ENCODE data around the gene ASPN. TPM values are rescaled to one million over a fixed set of nuclear protein-coding genes. Genes with fewer than 3 reads are reported as not detected.

The ASPN gene
- total RNA-seq, 2 donors from 2014 or later: 7.9 to 8.8 TPM

- intact Hi-C loops (cut with DNase I): no loop called here
- DNase-seq: no peak
Measured at GRCh38 chr9:92480986-92481633, 1.2 kb downstream of the ASPN start.

DNA sequence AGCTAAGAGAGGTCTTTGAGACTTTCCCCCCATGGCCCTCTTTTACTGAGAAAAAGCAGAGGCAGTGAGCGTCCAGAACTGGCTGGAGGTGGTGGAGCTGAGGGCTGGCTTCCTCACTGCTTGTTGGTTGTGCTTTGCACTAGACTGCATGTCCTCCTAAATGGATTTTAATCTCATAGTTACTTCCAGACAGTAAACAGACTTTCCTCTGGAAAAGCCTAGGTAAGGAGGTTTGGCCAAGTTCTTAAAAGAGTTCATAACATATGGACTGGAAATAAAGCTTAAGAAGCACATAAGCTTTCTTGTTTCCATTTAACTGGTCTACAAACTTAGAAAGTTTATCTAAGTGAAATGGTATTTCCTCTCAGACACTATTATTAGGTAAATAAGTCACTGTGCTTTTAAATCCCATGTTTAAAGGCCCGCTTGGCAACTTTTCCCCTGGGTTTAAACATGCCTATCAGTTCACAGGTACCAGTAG, 2.0 kb downstream of the ASPN start:
- ATAC-seq (peak in 1 of 2 donors; percentile 46), DNase-seq (no peak)
- intact Hi-C loops (cut with DNase I): no loop called here

More at GRCh38 chr9:92480986-92481633, 1.2 kb downstream of the ASPN start:
- ATAC-seq: peak in 1 of 2 donors; percentile 60

DNA sequence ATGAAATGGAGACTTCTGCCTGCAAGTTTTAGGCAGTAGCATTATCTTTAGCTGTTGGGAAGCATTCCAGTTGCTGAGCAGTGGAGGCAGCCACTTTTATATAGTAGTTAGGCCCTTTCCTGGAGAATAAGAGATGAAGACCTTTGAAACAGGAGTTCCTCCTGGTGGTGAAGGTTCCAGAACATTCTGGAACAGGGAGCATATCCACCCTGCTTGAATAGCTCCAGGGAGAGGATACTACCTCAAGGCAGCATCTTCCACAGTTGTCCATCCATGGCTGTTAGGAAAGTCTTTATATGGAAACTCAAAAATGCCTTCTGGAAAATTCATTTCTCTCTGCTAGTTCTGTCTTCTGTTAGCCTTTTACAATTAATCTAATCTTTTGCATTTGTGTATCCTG, 3.0 kb downstream of the ASPN start:
- DNase-seq (no peak), ATAC-seq (no peak)
- intact Hi-C loops (cut with DNase I): no loop called here

GRCh38 chr9:92478783-92479182, 3.5 kb downstream of the ASPN start:
- intact Hi-C loops (cut with DNase I): no loop called here
- ATAC-seq (peak in 1 of 2 donors; percentile 46), DNase-seq (no peak)

DNA sequence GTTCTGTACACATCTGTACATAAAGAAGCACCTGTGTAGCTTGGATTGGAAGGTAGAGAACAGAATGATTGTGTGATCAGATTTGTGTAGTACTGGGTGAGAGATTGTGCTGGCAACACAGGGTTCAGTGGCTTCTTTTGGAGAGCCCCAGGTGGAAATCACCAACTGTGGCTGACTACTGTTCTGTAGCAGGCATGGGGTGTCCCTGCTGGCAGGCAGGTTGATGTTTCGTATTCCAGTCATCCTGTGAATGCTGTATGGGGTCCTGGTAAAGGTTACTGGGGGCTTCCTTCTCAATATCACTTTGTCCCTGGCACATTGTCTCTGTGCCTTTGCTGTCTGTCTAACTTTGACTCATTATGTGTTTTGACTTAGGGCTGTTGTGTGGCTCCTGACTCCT, 5.3 kb downstream of the ASPN start:
- intact Hi-C loops (cut with DNase I): no loop called here

GRCh38 chr9:92474587-92474986, 7.7 kb downstream of the ASPN start:
- ATAC-seq (no peak), DNase-seq (no peak)
- intact Hi-C loops (cut with DNase I): no loop called here

More for the DNA sequence above, 5.3 kb downstream of the ASPN start:
- no peak for DNase-seq
- no peak for ATAC-seq

- ATAC-seq: no peak
- intact Hi-C loops (cut with DNase I): loop anchor here in 1 of 2 donors (10.0 kb wide), 1 partner anchor 77 kb away; no protein-coding TSS in a partner anchor
Measured at GRCh38 chr9:92468206-92468605, 14.1 kb downstream of the ASPN start.

DNA sequence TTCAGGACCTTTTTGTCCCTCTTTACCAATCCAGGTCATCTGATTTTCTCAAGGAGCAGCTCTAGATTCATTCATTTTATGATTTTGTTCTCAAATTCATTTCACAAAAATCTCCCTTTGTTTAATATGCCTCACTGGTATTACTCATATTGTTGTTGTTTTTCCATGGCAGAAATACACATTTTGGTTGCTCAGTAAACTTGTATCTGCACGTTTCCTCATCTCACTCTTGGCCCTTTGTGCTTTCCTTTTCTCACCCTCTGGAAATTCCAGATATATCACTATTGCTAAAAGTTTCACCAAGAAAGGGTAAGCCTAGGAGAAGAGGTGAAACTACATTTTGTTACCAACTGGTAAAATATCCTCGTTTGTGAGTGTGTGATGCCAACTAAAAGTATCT, 14.8 kb downstream of the ASPN start:
- no peak for DNase-seq
- intact Hi-C loops (cut with DNase I): loop anchor here in 1 of 2 donors (10.0 kb wide), 1 partner anchor 77 kb away; no protein-coding TSS in a partner anchor
- ATAC-seq: no peak

More at GRCh38 chr9:92468206-92468605, 14.1 kb downstream of the ASPN start:
- DNase-seq: no peak

GRCh38 chr9:92467041-92467440, 15.3 kb downstream of the ASPN start:
- intact Hi-C loops (cut with DNase I): loop anchor here in 1 of 2 donors (10.0 kb wide), 1 partner anchor 78 kb away; no protein-coding TSS in a partner anchor
- no peak for ATAC-seq

GRCh38 chr9:92463984-92464383, 18.3 kb downstream of the ASPN start:
- DNase-seq (no peak), ATAC-seq (peak; percentile 78 to 92)
- intact Hi-C loops (cut with DNase I): loop anchor here in 1 of 2 donors (10.0 kb wide), 1 partner anchor 81 kb away; no protein-coding TSS in a partner anchor

More at GRCh38 chr9:92467041-92467440, 15.3 kb downstream of the ASPN start:
- DNase-seq: no peak

GRCh38 chr9:92463387-92463786, 18.9 kb downstream of the ASPN start:
- intact Hi-C loops (cut with DNase I): loop anchor here in 1 of 2 donors (10.0 kb wide), 1 partner anchor 81 kb away; no protein-coding TSS in a partner anchor
- no peak for DNase-seq
- ATAC-seq: no peak

- intact Hi-C loops (cut with DNase I): no loop called here
- no peak for ATAC-seq
- no peak for DNase-seq
Measured at GRCh38 chr9:92457576-92457975, 24.7 kb downstream of the ASPN start.

DNA sequence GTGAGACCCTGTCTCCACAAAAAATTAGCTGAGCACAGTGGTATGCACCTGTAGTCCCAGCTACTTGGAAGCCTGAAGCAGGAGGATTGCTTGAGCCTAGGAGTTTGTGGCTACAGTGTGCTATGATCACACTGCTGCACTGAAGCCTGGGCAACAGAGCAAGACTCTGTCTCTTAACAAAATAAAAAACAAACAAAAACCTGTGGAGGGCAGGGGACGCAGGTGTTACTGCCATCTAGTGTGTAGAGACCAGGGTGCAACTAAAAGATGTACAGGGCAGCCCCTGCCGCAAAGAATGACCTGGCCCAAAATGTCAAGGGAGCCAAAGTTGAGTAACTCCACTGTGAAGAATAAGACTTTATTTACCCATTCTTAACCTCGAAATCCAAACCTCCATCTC, 27.1 kb downstream of the ASPN start:
- intact Hi-C loops (cut with DNase I): no loop called here
- no peak for ATAC-seq
- no peak for DNase-seq

DNA sequence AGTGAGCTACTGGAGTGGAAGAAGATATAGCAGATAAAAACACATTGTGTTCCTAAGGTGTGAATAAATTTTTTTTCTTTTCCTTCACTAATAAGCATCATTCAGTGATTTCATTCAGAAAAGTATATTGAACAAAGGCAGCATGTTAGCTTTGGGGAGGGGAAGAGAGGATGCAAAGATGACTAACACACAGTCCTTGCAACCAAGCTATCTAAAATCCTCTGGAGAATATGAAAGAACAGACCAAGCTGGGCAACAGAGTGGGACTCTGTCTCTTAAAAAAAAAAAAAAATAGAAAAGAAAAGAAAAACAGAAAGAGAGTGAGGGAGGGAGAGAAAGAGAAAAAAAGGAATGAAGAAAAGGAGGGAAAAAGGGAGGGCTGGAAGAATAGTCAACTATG, 35.8 kb downstream of the ASPN start:
- intact Hi-C loops (cut with DNase I): no loop called here
- DNase-seq (no peak), ATAC-seq (no peak)

DNA sequence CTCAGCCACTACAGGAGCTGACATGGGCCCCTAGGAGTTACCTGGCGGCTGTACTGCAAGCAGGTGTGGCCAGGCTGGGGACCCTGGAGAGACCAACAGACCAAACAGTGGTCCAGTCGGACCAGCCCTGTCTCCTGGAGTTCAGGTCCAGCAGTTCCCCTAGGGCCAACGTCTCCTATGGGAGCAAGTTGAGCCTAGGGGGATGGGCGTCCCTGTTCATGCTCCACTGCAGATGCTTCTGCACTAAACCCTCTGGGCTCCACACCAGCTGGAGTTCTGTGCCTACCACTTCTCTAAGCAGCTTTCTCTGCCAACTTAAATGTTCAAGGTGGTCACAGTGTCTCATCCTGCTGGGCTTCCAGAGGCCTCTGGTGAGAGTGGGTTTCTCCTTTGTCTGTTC, 37.5 kb downstream of the ASPN start:
- ATAC-seq (no peak), DNase-seq (no peak)
- intact Hi-C loops (cut with DNase I): no loop called here

- intact Hi-C loops (cut with DNase I): no loop called here
Measured at GRCh38 chr9:92440751-92441046, 41.6 kb downstream of the ASPN start.

DNA sequence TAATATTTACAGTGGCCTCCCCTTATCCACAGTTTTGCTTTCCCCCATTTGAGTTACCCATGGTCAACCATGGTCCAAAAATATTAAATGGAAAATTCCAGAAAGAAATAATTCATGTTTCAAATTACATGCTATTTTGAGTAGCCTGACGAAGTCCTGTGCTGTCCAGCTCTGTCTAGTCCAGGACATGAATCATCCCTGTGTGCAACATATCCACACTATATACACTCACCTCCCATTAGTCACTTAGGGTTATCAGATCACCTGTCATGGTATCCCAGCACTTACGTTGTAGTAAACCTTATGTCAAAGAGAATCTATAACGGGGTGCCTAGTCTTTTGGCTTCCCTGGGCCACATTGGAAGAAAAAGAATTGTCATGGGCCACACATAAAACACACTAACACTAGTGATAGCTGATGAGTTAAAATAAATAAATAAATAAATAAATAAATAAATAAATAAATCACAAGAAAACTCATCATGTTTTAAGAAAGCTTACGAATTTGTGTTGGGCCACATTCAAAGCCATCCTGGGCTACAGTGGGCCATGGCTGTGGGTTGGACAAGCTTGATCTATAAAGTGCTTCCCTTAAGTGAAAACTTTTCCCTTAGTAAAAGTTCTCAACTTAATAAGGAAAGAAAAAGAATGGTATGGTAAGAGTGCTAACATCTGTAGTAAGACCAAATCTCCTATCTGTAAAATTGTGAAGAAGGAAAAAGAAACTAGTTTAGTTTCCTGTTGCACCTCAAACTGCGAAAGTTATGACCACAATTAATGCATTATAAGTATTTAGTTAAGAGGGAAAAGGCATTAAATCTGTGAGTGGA, 42.2 kb downstream of the ASPN start:
- ATAC-seq: no peak
- no peak for DNase-seq
- intact Hi-C loops (cut with DNase I): no loop called here

More at GRCh38 chr9:92440751-92441046, 41.6 kb downstream of the ASPN start:
- ATAC-seq (no peak), DNase-seq (no peak)

DNA sequence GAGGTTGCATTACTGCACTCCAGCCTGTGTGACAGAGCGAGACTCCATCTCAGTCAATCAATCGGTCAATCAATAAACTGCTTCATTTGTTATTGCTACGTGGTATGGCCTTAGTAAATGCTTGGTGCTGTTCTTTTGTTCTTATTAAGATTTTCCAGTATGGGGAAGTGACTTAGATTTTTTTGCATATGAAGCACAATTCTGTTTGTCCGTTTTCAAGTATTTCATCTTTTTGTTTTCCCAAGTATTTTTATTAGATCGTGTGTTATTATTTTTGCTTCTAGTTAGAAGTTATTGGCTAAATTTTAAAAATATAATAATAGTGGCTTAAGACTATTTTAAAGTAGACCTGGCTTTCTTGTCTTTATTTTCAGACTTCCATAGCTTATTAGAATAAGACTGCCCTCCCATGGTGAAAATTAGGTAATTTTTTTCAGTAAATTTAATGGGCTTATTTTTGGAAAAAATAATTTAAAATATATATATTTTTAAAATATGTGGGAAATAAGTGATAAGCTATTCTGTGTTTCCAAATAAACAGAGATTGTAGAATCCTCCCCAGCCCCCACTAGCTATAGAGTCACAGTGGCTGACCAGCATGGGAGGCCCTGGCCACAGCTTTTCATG, 43.3 kb downstream of the ASPN start:
- no peak for ATAC-seq
- intact Hi-C loops (cut with DNase I): no loop called here
- DNase-seq: no peak

- no peak for DNase-seq
- no peak for ATAC-seq
- intact Hi-C loops (cut with DNase I): no loop called here
Measured at GRCh38 chr9:92435263-92435662, 47.0 kb downstream of the ASPN start.
